PC-9 (cell line): Measurements from ENCODE around the gene TTYH1. TPM values are rescaled to one million over a fixed set of nuclear protein-coding genes. Genes with fewer than 3 reads are reported as not detected.

Experiments
- BruUV-seq: library from RNA; stranded (reverse); fragments of 400-500 nt; replicated peaks from 2 replicates; lab custom pipeline; 2021; lab: Mats Ljungman, UMichigan
- CTCF ChIA-PET: fragments of 300-600 bp; sonication (Branson Sonifier 250); formaldehyde crosslinking; loops from one replicate; lab custom pipeline; 2022; ENCODE audit warnings: antibody characterized with exemption; lab: Charles Lee
- POLR2A ChIA-PET: fragments of 300-600 bp; sonication (Branson Sonifier 250); formaldehyde crosslinking; loops from one replicate; lab custom pipeline; 2022; ENCODE audit warnings: antibody characterized with exemption; ENCODE audit not compliant: unreplicated experiment; lab: Charles Lee
- DNase-seq, 2 experiments: peaks; one replicate each; pipeline versions ENCODE4 v3.0.0 to v3.0.0-alpha.2; 2015 to 2022; ENCODE audit warnings: mixed read lengths in 1 of 2
- H2AFZ ChIP-seq: fragments of 200-600 bp; sonication (generic); 2 replicates; pipeline ENCODE4 v1.8.1; 2017; ENCODE audit warnings: antibody characterized with exemption
- H3F3A ChIP-seq: fragments of 200-600 bp; sonication (generic); 2 replicates; pipeline ENCODE4 v1.8.1; 2017; ENCODE audit warnings: antibody characterized with exemption, mild to moderate bottlenecking, low read depth; ENCODE audit not compliant: insufficient read depth
- H3K27ac ChIP-seq: fragments of 200-600 bp; sonication (generic); 2 replicates; pipeline ENCODE4 v1.6.1; 2016; ENCODE audit warnings: mixed run types
- H3K27me3 ChIP-seq: fragments of 200-600 bp; sonication (generic); 2 replicates; pipeline ENCODE4 v1.6.1; 2016; ENCODE audit warnings: low read depth, mixed run types; ENCODE audit not compliant: insufficient read depth
- H3K36me3 ChIP-seq: fragments of 200-600 bp; sonication (generic); 2 replicates; pipeline ENCODE4 v1.6.1; 2016; ENCODE audit warnings: low read depth, mixed run types
- H3K4me1 ChIP-seq: fragments of 200-600 bp; sonication (generic); replicated peaks from 2 replicates; pipeline ENCODE4 v1.6.1; 2016; ENCODE audit warnings: mixed run types; ENCODE audit not compliant: insufficient read depth
- H3K4me2 ChIP-seq: fragments of 200-600 bp; sonication (generic); 2 replicates; pipeline ENCODE4 v1.6.1; 2017; ENCODE audit warnings: mixed run types
- H3K4me3 ChIP-seq: fragments of 200-600 bp; sonication (generic); 2 replicates; pipeline ENCODE4 v1.6.1; 2016; ENCODE audit warnings: mixed run types
- H3K79me2 ChIP-seq: fragments of 200-600 bp; sonication (generic); 2 replicates; pipeline ENCODE4 v1.6.1; 2017; ENCODE audit warnings: low read depth, mixed run types
- H3K9me2 ChIP-seq: fragments of 200-600 bp; sonication (generic); 2 replicates; pipeline ENCODE4 v1.8.1; 2017; ENCODE audit warnings: mild to moderate bottlenecking; ENCODE audit not compliant: insufficient read depth
- H3K9me3 ChIP-seq: fragments of 200-600 bp; sonication (generic); 2 replicates; pipeline ENCODE4 v1.8.1; 2016; ENCODE audit warnings: low read depth; ENCODE audit not compliant: insufficient read depth
- H4K20me1 ChIP-seq: fragments of 200-600 bp; sonication (generic); 2 replicates; pipeline ENCODE4 v1.8.1; 2017; ENCODE audit not compliant: insufficient read depth
- EZH2 ChIP-seq: fragments of 200-600 bp; sonication (generic); IDR thresholded peaks from 2 replicates; pipeline ENCODE4 v1.8.0; 2017; ENCODE audit warnings: antibody characterized with exemption, low read depth
- intact Hi-C: fragments of 100-400 bp; cut with micrococcal nuclease; formaldehyde crosslinking; loops from one replicate; pipeline ENCODE4 v1.10.0; 2022; ENCODE audit not compliant: unreplicated experiment
- total RNA-seq: library from RNA; stranded (reverse); gene quantifications from 2 replicates; pipeline ENCODE4 v1.2.3, GENCODE V29; 2021
- TF ChIP-seq, protein P1 (sequence below): fragments of 200-600 bp; sonication (generic); conservative IDR thresholded peaks from 2 replicates; pipeline ENCODE4 v1.6.1; 2017; ENCODE audit warnings: mixed run types, antibody characterized with exemption, mild to moderate bottlenecking, moderate library complexity

The TTYH1 gene
- total RNA-seq, 1 experiment from 2014 or later: 1.6 TPM

DNA sequence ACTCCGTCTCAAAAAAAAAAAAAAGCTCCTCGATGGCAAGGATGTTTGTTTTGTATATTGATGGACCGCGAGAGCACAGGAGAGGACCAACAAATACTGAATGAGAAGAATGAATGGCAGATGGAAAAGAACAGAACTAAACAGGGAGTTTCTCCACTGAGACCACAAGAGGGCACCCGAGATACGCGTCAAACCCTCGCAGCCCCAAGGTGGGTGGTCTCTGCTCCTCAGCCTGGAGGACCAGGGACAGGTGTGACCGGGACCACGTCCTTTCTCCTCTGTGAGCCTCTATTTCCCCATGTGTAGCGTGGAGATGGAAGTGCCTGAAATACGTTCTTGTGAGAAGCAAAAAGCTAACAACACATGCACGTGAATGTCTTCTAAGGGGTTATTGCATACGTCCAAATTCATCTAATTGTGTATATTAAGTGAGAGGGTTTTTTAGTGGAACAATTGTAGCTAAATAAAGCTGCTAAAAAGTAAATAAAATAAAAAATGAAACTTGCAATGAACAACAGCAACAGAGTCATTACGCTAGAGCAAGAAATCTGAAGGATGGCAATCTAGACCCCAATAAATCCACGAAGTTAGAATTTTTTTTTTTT, 66.2 kb downstream of the TTYH1 start:
- BruUV-seq: no TSS peak
- H4K20me1 ChIP-seq: no peaks in the 10 kb centered on the region
- no peaks in the 10 kb centered on the region for H3K9me3 ChIP-seq
- no peaks in the 10 kb centered on the region for H3K36me3 ChIP-seq
- ChIA-PET CTCF (interaction anchor here (0.5 to 0.7 kb wide), 7 partner anchors 11 to 688 kb away, joined by 3 to 7 read pairs (median 5); no protein-coding TSS in a partner anchor), POLR2A (no interaction called here)
- H3K4me2 ChIP-seq: no peak overlapping the region
- intact Hi-C loops: no loop called here
- H3F3A ChIP-seq: no peaks in the 10 kb centered on the region
- no peaks in the 10 kb centered on the region for H3K4me1 ChIP-seq
- TF ChIP-seq, protein P1, sequence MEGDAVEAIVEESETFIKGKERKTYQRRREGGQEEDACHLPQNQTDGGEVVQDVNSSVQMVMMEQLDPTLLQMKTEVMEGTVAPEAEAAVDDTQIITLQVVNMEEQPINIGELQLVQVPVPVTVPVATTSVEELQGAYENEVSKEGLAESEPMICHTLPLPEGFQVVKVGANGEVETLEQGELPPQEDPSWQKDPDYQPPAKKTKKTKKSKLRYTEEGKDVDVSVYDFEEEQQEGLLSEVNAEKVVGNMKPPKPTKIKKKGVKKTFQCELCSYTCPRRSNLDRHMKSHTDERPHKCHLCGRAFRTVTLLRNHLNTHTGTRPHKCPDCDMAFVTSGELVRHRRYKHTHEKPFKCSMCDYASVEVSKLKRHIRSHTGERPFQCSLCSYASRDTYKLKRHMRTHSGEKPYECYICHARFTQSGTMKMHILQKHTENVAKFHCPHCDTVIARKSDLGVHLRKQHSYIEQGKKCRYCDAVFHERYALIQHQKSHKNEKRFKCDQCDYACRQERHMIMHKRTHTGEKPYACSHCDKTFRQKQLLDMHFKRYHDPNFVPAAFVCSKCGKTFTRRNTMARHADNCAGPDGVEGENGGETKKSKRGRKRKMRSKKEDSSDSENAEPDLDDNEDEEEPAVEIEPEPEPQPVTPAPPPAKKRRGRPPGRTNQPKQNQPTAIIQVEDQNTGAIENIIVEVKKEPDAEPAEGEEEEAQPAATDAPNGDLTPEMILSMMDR: peak; percentile 89
- no peak for TF ChIP-seq EZH2
- H3K27me3 ChIP-seq: peaks cover 28% of the 10 kb centered on the region
- H3K9me2 ChIP-seq: no peaks in the 10 kb centered on the region
- DNase-seq: peak; percentile 32 to 40
- no peaks in the 10 kb centered on the region for H3K79me2 ChIP-seq
- H2AFZ ChIP-seq: no peak overlapping the region
- H3K27ac ChIP-seq: no peak overlapping the region
- H3K4me3 ChIP-seq: no peak overlapping the region

DNA sequence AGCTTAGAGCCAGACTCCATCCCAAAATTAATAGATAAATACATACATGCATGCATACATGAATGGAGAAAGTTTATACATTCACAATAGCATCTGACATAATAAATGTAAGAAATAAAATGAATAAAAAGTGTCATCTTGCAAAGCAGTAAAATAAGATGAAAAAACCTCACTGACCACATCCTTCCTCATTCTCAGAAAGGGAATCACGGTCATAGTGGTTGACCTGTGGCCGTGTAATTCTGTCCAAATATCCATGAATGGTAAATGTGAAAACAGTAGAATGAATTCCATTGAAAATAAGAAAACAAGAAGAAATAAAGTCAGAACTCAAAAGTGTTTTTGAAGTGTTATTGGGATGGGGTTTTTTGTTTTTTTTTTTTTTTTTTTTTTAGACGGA, 67.6 kb downstream of the TTYH1 start:
- no peaks in the 10 kb centered on the region for H4K20me1 ChIP-seq
- BruUV-seq: no TSS peak

DNA sequence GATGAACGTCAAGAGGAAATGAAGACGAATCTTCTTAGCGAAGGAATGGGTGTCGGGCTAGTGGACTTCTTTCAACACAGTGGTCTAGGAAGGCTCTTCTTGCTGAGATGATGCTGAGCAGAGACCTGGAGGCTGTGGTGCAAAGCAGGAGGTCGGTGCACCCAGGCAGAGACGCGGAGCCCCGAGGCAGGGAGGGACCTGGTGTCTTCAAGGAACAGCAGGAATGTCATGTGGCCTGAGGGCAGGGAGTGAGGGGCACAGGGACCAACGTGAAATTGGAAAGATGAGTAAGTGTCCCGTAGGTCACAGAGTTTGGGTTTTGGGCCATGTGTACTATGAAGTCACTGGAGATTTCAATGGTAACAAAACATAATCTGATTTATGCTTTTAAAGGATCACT, 69.2 kb downstream of the TTYH1 start:
- TF ChIP-seq, protein P1: no peak
- no peak for TF ChIP-seq EZH2
- Histone ChIP-seq H3K9me3 (no peaks in the 10 kb centered on the region), H4K20me1 (no peaks in the 10 kb centered on the region), H3K36me3 (no peaks in the 10 kb centered on the region), H3K27ac (no peak overlapping the region), H3K4me1 (no peaks in the 10 kb centered on the region), H2AFZ (no peak overlapping the region), H3K4me2 (no peak overlapping the region), H3F3A (no peaks in the 10 kb centered on the region), H3K4me3 (no peak overlapping the region), H3K9me2 (no peaks in the 10 kb centered on the region), H3K79me2 (no peaks in the 10 kb centered on the region), H3K27me3 (peaks cover 47% of the 10 kb centered on the region)
- intact Hi-C loops: no loop called here
- ChIA-PET POLR2A (no interaction called here), CTCF (no interaction called here)
- no peak for DNase-seq
- no TSS peak for BruUV-seq

More for the DNA sequence above, 67.6 kb downstream of the TTYH1 start:
- Histone ChIP-seq H3K4me3 (no peak overlapping the region), H3K9me2 (no peaks in the 10 kb centered on the region), H3K4me1 (no peaks in the 10 kb centered on the region), H3K4me2 (no peak overlapping the region), H3F3A (no peaks in the 10 kb centered on the region), H3K9me3 (no peaks in the 10 kb centered on the region), H3K36me3 (no peaks in the 10 kb centered on the region), H2AFZ (no peak overlapping the region), H3K27ac (no peak overlapping the region), H3K27me3 (peaks cover 32% of the 10 kb centered on the region), H3K79me2 (no peaks in the 10 kb centered on the region)
- POLR2A ChIA-PET: no interaction called here
- CTCF ChIA-PET: no interaction called here
- DNase-seq: peak in 1 of 2 experiments; percentile 31
- TF ChIP-seq, protein P1: no peak
- no peak for TF ChIP-seq EZH2
- intact Hi-C loops: no loop called here
